Measurements from ENCODE around the gene MESP2.

GRCh38 chr15:89818287-89818686 is 42.2 kb downstream of the MESP2 start:
- TF ChIP-seq, protein P1, sequence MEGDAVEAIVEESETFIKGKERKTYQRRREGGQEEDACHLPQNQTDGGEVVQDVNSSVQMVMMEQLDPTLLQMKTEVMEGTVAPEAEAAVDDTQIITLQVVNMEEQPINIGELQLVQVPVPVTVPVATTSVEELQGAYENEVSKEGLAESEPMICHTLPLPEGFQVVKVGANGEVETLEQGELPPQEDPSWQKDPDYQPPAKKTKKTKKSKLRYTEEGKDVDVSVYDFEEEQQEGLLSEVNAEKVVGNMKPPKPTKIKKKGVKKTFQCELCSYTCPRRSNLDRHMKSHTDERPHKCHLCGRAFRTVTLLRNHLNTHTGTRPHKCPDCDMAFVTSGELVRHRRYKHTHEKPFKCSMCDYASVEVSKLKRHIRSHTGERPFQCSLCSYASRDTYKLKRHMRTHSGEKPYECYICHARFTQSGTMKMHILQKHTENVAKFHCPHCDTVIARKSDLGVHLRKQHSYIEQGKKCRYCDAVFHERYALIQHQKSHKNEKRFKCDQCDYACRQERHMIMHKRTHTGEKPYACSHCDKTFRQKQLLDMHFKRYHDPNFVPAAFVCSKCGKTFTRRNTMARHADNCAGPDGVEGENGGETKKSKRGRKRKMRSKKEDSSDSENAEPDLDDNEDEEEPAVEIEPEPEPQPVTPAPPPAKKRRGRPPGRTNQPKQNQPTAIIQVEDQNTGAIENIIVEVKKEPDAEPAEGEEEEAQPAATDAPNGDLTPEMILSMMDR (IDR thresholded peaks at IDR 0.05; ENCODE audit: poor library complexity): no peak
- TF ChIP-seq EZH2 (IDR thresholded peaks at IDR 0.05; ENCODE audit: borderline replicate concordance): no peak

All from hepatocyte (in vitro differentiated cells).